GM12874 (cell line): Measurements from ENCODE around the gene SSNA1.

Source experiments
- TF ChIP-seq, protein P1 (sequence below): IDR thresholded peaks from 2 replicates; pipeline ENCODE4 v1.5.1; 2011; ENCODE audit warnings: low read depth, mild to moderate bottlenecking, control low read depth, low read length, moderate library complexity; ENCODE audit not compliant: insufficient read depth

Gene SSNA1

DNA sequence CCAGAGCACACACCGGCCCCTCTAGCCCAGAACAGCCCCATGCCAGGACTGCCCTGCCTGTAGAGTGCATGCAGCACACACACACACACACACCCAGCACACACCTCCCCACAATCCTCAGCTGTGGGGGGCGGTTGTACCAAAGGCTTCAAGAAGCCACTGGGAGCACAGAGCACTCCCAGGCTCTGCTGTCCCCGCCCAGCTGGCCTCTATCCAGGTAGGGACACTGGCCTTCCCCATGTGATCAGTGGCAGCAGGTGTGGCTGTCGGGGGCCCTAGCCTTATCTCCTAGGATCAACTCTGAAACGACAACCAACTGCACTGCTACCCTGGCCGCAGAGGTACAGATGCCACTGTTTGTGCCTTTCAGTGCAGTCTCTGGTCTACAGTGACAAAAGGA lies 2.1 kb upstream of the SSNA1 start:
- TF ChIP-seq, protein P1, sequence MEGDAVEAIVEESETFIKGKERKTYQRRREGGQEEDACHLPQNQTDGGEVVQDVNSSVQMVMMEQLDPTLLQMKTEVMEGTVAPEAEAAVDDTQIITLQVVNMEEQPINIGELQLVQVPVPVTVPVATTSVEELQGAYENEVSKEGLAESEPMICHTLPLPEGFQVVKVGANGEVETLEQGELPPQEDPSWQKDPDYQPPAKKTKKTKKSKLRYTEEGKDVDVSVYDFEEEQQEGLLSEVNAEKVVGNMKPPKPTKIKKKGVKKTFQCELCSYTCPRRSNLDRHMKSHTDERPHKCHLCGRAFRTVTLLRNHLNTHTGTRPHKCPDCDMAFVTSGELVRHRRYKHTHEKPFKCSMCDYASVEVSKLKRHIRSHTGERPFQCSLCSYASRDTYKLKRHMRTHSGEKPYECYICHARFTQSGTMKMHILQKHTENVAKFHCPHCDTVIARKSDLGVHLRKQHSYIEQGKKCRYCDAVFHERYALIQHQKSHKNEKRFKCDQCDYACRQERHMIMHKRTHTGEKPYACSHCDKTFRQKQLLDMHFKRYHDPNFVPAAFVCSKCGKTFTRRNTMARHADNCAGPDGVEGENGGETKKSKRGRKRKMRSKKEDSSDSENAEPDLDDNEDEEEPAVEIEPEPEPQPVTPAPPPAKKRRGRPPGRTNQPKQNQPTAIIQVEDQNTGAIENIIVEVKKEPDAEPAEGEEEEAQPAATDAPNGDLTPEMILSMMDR: no peak

DNA sequence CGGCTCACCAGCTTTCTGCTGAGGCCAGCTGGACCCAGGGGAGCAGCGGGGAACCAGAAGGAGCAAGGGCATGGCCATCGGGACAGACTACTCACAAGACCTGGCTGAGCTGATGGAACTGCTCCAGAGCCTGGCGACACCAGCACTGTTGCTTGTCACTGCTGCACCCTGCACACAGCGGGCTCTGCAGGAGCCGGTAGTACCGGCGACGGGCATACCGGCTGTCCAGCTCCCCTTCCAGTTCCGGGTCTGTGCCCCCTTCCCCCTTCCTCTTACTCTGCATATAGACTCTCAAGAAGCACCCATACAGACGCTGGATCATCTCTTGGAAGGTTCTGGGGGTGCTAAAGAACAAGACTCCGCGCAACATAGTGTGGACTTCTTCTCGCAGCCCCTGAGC lies 1.1 kb upstream of the SSNA1 start:
- TF ChIP-seq, protein P1: no peak

DNA sequence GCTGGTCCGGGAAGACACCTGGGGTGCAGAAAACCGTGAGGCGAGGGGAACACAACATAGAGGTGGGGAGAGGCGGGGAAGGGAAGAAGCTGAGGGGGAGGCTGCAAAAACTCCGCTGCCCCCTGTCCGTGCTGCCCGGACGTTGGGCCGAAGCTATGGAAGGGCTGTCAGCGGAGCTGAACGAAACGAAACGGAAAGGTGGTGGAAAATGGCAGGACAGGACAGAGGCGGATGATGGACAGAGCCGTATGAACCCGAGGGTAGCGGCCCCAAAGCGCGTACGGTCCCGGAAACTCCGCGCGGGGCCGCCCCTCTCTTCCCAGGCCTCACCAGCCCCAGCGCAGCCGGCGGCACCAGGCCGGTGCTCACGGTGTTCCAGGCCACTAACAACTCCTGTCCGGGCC lies 388 bp upstream of the SSNA1 start:
- TF ChIP-seq, protein P1: no peak

DNA sequence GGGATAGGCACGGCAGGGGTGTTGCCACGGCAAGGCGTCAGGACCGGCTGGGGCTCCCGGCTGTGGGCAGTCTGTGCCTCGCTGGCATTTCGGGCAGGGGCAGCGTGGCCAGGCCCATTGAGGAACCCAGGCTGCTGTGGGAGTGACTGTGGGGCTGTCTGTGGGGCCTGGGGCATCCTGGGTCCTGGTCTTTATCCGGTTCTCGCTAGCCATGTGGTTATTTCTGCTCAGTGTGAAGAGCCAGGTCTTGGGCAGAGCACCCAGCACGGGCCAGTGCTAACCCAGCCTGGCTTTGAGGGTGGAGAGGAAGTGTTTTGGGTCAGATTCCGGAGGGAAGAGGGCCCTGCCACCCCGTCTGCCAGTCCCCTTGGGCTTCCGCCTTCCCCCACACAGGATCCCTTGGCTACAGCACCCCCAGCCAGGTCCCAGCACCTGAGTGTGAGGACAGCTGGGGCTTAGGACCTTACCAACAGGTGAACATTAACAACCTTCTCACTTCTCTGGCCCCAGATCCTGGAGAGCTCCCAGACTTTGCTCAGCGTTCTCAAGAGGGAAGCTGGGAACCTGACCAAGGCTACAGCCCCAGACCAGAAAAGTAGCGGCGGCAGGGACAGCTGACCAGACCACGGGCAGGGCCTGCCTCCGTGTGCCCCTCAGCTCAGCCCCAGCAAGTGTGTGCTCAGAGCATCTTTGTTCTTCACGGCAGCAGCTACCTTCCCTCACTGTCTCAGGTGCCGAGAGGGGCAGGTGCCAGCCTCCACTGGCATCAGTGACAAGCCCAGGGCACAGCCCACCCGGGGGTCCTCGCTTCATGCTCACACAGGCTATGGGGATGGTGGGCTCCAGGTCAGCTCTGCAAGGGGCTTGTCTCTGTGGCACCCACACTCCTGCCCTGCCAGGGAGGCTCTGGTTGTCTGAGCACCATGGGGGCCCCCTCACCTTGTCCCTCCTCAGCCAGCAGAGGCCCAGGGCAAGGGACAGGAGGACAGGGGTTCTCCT lies 1.1 kb downstream of the SSNA1 start:
- TF ChIP-seq, protein P1: no peak

DNA sequence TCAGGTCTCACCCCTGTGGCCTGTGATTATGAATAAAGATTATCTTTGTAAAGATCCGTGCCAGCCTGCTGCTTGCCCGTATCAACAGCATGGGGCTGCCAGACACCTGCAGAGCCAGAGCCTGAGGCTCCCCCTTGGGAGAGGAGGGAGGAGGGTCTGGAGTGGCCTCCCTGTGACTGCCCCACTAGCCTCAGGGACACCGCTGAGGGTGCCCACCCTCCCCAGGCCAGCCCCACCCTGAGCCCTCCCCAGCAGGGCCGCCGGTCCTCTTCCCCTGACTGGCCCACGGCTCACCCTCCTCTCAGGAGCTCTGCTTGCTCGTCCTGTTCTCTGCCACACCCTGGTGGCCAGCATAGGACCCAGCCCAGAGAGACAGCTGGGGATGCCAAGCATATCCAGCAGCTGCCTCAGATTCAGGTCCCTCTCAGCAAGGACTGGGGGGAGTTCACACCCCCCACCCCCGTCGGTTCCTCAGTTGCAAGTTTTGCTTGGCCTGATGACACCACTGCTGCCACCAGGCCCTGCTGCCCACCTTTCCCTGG lies 1.9 kb downstream of the SSNA1 start:
- TF ChIP-seq, protein P1: no peak

DNA sequence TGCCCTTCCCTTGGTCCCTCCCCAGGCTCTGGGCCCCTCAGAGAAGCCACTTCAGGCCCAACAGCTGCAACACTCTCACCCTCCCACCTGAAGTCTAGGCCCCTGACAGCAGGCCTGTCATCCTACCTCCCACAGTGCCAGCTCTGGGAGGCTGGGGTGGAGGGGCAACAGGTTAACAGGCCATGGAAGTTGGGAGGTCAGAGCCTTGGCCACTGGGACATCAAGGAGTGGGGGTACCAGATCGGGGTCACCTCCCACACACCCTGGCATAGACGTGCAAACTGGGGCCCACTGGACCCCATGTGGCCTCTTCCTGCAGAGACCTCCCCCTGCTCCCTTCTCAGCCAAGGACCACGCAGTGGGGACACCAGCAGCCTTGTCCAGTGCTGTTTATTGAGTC lies 2.8 kb downstream of the SSNA1 start:
- TF ChIP-seq, protein P1: no peak

DNA sequence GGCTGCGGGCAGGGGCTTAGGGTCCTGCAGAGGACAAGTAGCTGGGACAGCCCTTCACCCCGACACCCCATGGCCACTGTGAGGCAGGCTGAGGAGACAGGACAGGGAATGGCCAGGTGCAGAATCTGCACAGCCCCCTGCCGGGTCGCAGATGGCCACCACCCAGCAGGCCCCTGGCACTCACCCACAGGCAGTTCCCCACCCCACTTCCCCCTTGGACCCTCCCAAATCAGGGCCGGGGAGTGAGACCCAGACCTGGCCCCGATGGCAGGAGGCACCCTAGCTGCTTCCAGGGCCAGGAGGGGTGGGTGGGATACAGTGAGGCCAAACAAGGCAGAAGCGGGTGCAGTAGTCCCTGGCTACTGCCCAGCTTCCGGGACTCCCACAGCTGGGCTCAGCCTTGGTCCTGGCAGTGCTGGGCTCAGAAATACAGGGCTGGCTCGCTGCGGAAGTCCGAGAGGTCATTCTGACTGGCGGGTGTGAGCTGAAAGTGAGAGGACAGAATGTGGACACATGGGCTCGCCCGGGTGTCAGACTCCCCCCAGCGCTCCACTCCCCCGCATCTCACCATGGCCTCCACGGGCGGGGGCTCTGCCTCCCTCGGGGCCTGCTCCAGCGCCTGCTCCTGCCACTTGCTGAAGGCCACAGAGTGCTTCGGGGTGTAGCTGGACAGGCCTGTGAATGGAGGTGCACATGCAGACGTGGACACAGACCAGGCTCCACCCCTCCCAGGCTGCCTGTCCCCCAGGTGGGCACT lies 3.4 kb downstream of the SSNA1 start:
- TF ChIP-seq, protein P1: no peak
